HG03045 (cell line): ENCODE data around the gene C1orf105.

Experiments used
- ATAC-seq: cut with Tn5 transposase; IDR thresholded peaks from one replicate; pipeline ENCODE4 v1.9.1; 2021; ENCODE audit warnings: mild to moderate bottlenecking, moderate library complexity; ENCODE audit not compliant: unreplicated experiment

C1orf105 gene

GRCh38 chr1:172455451-172455850, 35.0 kb downstream of the C1orf105 start:
- no peak for ATAC-seq

GRCh38 chr1:172456344-172456769, 35.9 kb downstream of the C1orf105 start:
- no peak for ATAC-seq

GRCh38 chr1:172457479-172458130, 37.1 kb downstream of the C1orf105 start:
- ATAC-seq: no peak

GRCh38 chr1:172460177-172460576, 39.7 kb downstream of the C1orf105 start:
- no peak for ATAC-seq

DNA sequence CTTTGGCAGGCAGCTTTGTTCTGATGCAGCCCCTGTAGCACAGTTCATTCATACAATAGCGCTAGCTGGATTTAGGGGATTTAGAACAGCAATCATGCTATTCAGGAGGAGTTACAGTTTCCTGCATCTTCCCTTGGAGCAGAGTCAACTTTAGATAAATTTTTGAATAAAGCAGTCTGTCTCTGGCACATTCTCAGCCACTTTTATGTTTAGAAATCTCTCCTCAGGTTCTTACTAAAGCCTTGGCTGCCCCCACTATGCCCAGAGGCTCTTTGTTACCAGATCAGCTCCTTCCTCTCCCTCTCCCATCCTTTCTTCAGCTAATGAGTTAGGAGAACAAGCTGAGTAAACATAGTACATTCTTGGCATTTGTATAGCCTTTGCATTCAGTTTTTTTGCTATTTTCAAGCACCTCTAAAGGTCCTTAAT, 40.4 kb downstream of the C1orf105 start:
- ATAC-seq: no peak

- no peak for ATAC-seq
Observed at GRCh38 chr1:172465617-172466016, 45.1 kb downstream of the C1orf105 start.

DNA sequence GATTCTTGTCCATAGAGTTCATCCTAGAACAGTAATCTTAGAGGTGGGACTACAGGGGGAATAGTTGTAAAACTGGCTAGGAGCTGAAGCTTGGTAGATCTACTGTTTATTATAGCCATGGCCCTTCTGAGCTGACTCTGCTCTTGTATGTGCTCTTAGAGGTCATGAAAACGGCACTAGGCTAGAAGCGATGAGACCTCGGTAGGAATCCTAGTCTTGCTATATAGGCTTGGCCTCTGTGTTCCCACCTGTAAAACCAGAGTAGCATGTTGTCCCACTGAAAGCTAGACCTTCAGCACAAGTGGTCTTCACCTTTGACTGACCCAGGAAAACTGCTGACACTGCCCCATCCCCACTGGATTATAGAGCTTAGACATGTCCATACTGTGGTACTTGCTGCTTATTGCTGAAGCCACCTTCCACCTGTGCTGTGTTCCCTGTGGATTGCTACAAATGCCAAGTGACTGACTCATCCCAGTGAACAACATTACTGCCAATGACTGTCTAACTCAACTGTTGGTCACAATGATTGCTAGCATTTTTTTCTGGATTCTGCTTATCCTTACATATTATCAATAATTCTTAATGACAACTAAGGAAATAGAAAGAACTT, 46.4 kb downstream of the C1orf105 start:
- ATAC-seq: no peak

DNA sequence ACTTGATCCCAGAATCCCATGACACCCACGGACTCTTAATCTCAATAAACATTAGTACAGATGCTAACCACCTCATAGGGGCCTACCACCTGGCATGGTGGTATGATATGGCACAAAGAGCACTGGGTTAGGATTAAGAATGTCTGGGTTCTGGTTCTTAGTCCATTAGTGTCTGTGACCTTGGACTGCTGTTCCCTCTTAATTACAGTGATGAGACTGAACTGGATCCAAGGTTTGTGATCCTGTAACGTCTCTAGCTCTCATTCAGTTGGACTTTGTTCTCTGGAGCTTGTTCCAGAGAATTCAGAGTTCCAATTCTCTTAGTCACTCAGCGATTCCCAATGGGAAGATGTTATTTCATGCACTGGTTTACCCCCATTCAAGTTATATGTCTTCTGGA, 47.0 kb downstream of the C1orf105 start:
- no peak for ATAC-seq

DNA sequence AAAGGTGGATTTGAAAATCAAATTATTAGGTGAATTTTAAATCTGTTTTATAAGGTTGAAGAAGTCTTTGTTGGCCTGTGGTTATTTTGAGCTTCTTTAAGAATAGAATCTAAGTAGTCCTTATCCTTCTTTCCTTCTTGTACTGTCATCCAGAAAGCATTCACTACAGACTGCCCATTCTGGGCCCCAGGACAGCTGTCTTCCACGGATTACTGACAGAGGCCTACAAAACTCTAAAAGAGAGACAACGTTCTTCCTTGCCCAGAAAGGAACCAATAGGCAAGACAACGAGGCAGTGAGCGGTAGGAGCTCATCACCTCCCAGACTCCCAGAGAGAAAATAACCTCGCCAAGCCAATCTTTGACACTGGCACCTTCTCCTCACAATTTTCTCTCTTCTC, 47.8 kb downstream of the C1orf105 start:
- no peak for ATAC-seq

DNA sequence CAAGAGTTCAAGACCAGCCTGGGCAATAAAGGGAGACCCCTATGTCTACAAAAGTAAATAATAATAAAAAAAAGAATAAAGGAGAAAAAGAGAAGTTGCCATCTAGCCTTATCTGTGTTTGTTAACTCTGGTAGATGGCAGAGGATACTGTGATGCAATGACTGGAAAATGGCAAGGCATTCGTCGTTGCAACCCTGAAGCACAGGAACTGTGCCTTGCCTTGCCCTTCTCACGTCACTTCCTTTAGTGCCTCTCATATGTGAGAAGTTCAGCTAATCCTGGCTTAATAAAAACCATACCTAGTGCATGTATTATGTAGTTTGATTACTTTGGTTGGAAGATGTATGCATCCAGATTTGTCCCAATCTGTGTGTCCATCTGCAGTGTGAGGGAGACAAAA, 49.2 kb downstream of the C1orf105 start:
- no peak for ATAC-seq

DNA sequence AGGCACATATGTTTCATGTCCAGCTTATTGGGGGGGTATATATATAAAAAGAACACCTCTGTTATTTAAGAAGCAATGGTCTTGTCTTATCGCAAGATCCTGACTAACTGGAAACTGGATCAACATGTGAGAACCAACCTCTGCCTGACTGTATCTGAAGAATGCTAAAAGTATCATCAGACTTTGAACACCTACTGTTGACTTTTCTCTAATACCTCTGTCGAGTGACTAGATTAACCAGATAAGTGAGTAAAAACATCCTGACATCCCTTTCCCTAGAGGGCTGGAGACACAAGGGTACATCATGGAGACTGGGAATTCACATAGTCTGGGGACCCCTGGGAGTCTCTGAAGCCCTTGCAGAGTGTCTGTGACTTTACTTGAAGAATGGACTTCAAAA, 49.7 kb downstream of the C1orf105 start:
- no peak for ATAC-seq

GRCh38 chr1:172471666-172472065, 51.2 kb downstream of the C1orf105 start:
- no peak for ATAC-seq

GRCh38 chr1:172472495-172472894, 52.0 kb downstream of the C1orf105 start:
- ATAC-seq: no peak

DNA sequence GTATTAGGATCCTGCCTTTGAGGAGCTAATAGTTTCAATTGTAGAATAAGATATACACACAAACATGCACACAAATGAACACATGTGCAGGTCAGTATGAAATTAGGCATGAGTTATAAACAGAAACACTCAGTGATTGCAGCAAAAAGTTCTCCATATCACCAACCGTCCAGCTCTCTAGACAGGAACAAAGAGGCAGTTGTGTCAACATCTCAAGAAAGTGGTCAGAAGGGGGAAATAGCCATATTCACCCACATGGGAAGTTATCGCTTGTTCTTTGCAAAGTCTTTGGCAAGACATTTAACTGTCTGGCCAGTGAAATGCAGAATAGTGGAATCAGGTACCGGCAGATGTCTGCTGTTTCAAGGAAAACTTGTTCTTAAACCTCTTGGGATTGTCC, 52.8 kb downstream of the C1orf105 start:
- ATAC-seq: no peak

- ATAC-seq: no peak
Observed at GRCh38 chr1:172473842-172474241, 53.4 kb downstream of the C1orf105 start.

DNA sequence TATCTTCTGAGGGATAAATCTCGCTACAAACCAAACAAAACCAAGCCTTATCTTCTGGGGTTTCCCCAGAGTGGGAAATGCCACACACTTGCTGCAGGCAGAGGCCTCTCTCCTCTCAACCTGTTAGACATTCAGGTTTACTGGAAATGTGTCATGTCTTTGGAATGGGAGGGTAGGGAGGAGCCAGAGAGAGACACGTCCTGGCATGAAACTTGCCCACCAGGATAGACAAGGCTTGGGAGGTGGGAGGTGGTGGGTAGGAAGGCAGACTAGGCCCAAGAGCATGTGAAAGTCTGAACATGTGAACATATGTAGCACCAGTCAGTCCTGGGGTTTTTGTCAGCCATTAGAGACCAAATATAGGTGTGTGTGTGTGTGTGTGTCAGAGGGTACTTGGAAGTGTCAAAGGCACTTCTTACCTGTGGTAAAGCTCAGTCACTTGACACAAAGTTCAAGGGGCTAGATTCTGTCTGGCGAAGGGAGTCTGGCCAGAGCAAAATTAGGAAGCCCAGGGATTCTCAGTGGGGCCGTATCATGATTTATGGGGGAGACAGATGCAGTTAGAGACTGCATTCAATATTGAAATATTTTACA, 55.8 kb downstream of the C1orf105 start:
- ATAC-seq: no peak

GRCh38 chr1:172477216-172477615, 56.7 kb downstream of the C1orf105 start:
- no peak for ATAC-seq

DNA sequence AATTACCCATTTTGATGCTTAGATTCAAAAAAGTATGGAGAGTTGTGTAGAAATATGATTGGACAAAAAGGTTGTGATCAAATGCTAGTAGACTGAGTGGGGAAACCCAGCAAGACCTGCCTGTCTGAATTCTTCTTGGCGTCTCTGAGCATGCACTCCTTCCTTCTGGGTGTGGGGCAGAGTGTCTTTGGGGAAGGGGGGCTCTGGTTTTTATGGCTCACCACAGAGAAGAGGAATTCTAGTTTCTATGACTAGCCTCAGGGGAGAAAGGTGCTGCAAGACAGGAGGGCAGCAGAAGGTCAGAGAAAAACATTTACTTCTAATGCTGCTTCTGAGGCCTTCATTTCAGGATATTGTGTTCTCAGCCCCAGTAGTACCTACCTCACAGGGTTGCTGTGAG, 57.3 kb downstream of the C1orf105 start:
- no peak for ATAC-seq

- no peak for ATAC-seq
Observed at GRCh38 chr1:172478485-172478884, 58.0 kb downstream of the C1orf105 start.

DNA sequence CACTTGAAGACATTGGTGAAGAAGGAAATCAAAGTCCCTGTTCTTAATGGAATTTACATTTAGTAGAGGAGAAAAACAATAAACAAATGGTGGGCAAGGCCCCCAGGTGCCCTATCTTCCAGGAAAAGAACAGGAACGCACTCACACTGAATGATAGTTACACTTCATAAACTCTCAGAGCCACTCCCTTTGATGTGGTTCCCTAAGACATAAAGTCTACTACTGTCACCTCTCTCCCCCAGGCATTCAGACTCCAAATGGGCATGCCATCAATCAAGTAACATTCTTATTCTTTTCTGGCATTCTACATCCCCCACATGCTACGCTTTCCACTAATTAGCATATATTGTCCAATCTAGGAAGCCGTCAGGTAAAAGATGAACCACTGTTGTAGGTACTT, 59.9 kb downstream of the C1orf105 start:
- ATAC-seq: no peak

GRCh38 chr1:172482044-172482443, 61.6 kb downstream of the C1orf105 start:
- no peak for ATAC-seq

DNA sequence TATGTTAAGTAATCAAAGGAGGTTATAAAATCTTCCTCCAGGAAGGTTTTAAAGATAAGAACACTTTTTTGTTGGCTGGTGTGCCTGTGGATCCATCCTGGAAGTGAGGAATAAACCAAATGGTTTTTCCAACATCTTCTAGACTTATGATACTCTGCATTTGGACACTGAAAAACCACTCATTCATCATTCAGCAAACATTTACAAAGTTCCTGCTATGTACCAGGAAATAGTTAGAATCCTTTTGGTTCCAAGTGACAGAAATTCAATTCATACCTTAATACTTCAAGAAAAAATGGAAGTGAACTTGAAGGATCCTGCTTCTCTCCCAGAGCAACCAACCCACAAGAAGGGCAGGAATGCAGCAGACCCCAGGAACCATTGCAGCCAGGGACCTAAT, 63.0 kb downstream of the C1orf105 start:
- ATAC-seq: no peak
